Ovary (tissue), 9 donors: Measurements from ENCODE around the gene LGALS12. TPM values are rescaled to one million over a fixed set of nuclear protein-coding genes. Genes with fewer than 3 reads are reported as not detected.

Experiments
- DNase-seq, 5 donors: peaks; one replicate each; pipeline ENCODE4 v3.0.0-alpha.2; 2019 to 2020
- H3K27ac ChIP-seq, 2 donors: fragments of 200-600 bp; one replicate each; pipeline versions ENCODE4 v1.5.1 to v1.8.0; 2019 to 2022
- H3K27me3 ChIP-seq: fragments of 200-600 bp; one replicate; pipeline ENCODE4 v1.8.0; 2022
- H3K36me3 ChIP-seq: fragments of 200-600 bp; sonication (generic); one replicate; pipeline ENCODE4 v1.5.1; 2019
- H3K4me1 ChIP-seq: one replicate; pipeline ENCODE4 v1.8.1; 2013; ENCODE audit warnings: mild to moderate bottlenecking, moderate library complexity; ENCODE audit not compliant: insufficient read depth
- H3K4me3 ChIP-seq: fragments of 200-600 bp; sonication (generic); one replicate; pipeline ENCODE4 v1.5.1; 2017
- H3K9me3 ChIP-seq, 2 donors: fragments of 200-600 bp in 1 of 2; sonication (generic) in 1 of 2; one replicate each; pipeline versions ENCODE4 v1.5.1 to v1.8.1; 2013 to 2019; ENCODE audit warnings: mild to moderate bottlenecking in 1 of 2, moderate library complexity in 1 of 2
- CTCF ChIP-seq, 3 donors: fragments of 450-650 bp in 2 of 3; fragments of 200-600 bp in 1 of 3; IDR thresholded peaks; one replicate each; pipeline versions ENCODE4 v1.5.1 to v1.8.0; 2016 to 2022; ENCODE audit warnings: antibody characterized with exemption in 3 of 3, mild to moderate bottlenecking in 1 of 3
- EP300 ChIP-seq: sonication (generic); formaldehyde crosslinking; IDR thresholded peaks from one replicate; pipeline ENCODE4 v1.6.1; 2017; ENCODE audit warnings: antibody characterized with exemption
- POLR2A ChIP-seq: fragments of 450-650 bp; IDR thresholded peaks from one replicate; pipeline ENCODE4 v1.6.1; 2017; ENCODE audit warnings: antibody characterized with exemption, mild to moderate bottlenecking, moderate library complexity
- WGBS, 3 donors: extraction: QIAGEN DNeasy Blood & Tissue Kit in 1 of 3; methylation state at CpG; one replicate each; pipeline versions ENCODE4 v1.1.5 to v1.1.7; 2013 to 2017; 5-methylcytosine and 5-hydroxymethylcytosine counted together
- intact Hi-C, 4 donors: fragments of 100-400 bp; cut with DNase I; formaldehyde crosslinking; loops; one replicate each; pipeline versions ENCODE4 v1.11.0 to v1.15.1; 2022 to 2023
- polyA plus RNA-seq, 2 donors: library from polyadenylated mRNA; stranded (reverse); fragments of 200-250 nt in 1 of 2; fragments of 350-450 nt in 1 of 2; fragmentation: Illumina TruSeq in 1 of 2; extraction: RNeasy Lipid Tissue Mini Kit (QIAGEN cat#74804) in 1 of 2; gene quantifications; one replicate each; pipeline ENCODE4 v1.2.3, GENCODE V29; 2013 to 2014
- total RNA-seq, 7 donors: library from RNA; depleted of rRNA in 2 of 7; stranded (reverse); fragments of >200 nt in 2 of 7; fragmentation: NEBNext Ultra II Directional in 3 of 7; extraction: Animal tissue kit (Norgen Biotek cat#: 25700) in 3 of 7; gene quantifications; one replicate each; pipeline versions ENCODE4 v1.1.0 to v1.2.4, GENCODE V29; 2016 to 2023
- donor health status: DM: no; HTN: no; CAD: no; lungs with moderate emphysema.
- donor health status: DM: no; HTN: no; CAD: no.
- donor health status: Bipolar disorder and iron deficiency.
- donor health status: DM: yes; HTN: yes; CAD: no.
- donor health status: DM: no; HTN: no; CAD: no.
- donor health status: DM: yes; HTN: yes; CAD: no.

Gene LGALS12
- total and polyA plus RNA-seq, 9 donors: 0.19 to 28.7 (median 0.74) TPM; not detected in 1

GRCh38 chr11:63507511-63507910, 1.6 kb downstream of the LGALS12 start:
- no peaks in the 10 kb centered on the region for H3K36me3 ChIP-seq
- H3K9me3 ChIP-seq: no peaks in the 10 kb centered on the region
- WGBS, 3 donors: 78 to 92% (median 87%) methylated on average over 2 of the region's 2 CpGs
- no peak for DNase-seq
- no peaks in the 10 kb centered on the region for H3K27me3 ChIP-seq
- H3K4me3 ChIP-seq: no peak overlapping the region
- peaks cover 6% of the 10 kb centered on the region for H3K4me1 ChIP-seq
- intact Hi-C loops: no loop called here
- no peak for TF ChIP-seq POLR2A
- no peak for TF ChIP-seq CTCF (IDR thresholded peaks at IDR 0.05)
- no peak for TF ChIP-seq EP300
- H3K27ac ChIP-seq: no peak overlapping the region

- Histone ChIP-seq H3K27ac (no peak overlapping the region), H3K4me1 (peaks cover 6% of the 10 kb centered on the region), H3K9me3 (no peaks in the 10 kb centered on the region), H3K4me3 (no peak overlapping the region), H3K36me3 (no peaks in the 10 kb centered on the region), H3K27me3 (no peaks in the 10 kb centered on the region)
- TF ChIP-seq POLR2A: no peak
- TF ChIP-seq CTCF (IDR thresholded peaks at IDR 0.05): no peak
- TF ChIP-seq EP300: no peak
- 83 to 91% (median 90%) methylated on average over 3 of the region's 3 CpGs for WGBS, 3 donors
- DNase-seq: no peak
- intact Hi-C loops: no loop called here
Measured at GRCh38 chr11:63508009-63508408, 2.1 kb downstream of the LGALS12 start.

GRCh38 chr11:63508745-63509144, 2.9 kb downstream of the LGALS12 start:
- Histone ChIP-seq H3K27ac (no peak overlapping the region), H3K4me1 (peaks cover 6% of the 10 kb centered on the region), H3K36me3 (no peaks in the 10 kb centered on the region), H3K27me3 (no peaks in the 10 kb centered on the region), H3K9me3 (no peaks in the 10 kb centered on the region), H3K4me3 (no peak overlapping the region)
- TF ChIP-seq EP300: no peak
- no peak for TF ChIP-seq POLR2A
- TF ChIP-seq CTCF (IDR thresholded peaks at IDR 0.05): no peak
- DNase-seq: no peak
- intact Hi-C loops: no loop called here
- WGBS, 3 donors: 93 to 96% (median 96%) methylated on average over 12 of the region's 12 CpGs

GRCh38 chr11:63510360-63511047, 4.6 kb downstream of the LGALS12 start:
- no peaks in the 10 kb centered on the region for H3K27me3 ChIP-seq
- WGBS, 3 donors: 60 to 68% (median 62%) methylated on average over 7 of the region's 7 CpGs
- intact Hi-C loops: no loop called here
- H3K36me3 ChIP-seq: no peaks in the 10 kb centered on the region
- peak; percentile 46 to 71 (median 65) for DNase-seq
- no peak overlapping the region for H3K4me3 ChIP-seq
- peak overlapping the region in 1 of 2 donors; percentile 34 for H3K27ac ChIP-seq
- peaks cover 4% of the 10 kb centered on the region for H3K4me1 ChIP-seq
- no peaks in the 10 kb centered on the region for H3K9me3 ChIP-seq
- TF ChIP-seq EP300 (no peak), POLR2A (no peak), CTCF (IDR thresholded peaks at IDR 0.05) (no peak)
